SU-DHL-6 (cell line): ENCODE results near the gene HUWE1.
A peak's percentile ranks its signal among the peaks of the same experiment; 100 is the strongest.

Experiments
- H2AFZ ChIP-seq: fragments of 200-600 bp; sonication (generic); 2 replicates; pipeline ENCODE4 v1.6.1; 2014; ENCODE audit warnings: low read depth, mild to moderate bottlenecking, moderate library complexity, mixed read lengths, antibody characterized with exemption, low read length; ENCODE audit not compliant: severe bottlenecking
- H3F3A ChIP-seq: fragments of 200-600 bp; shearing (Covaris generic); 2 replicates; pipeline ENCODE4 v1.6.0; 2016; ENCODE audit warnings: antibody characterized with exemption, mild to moderate bottlenecking; ENCODE audit not compliant: insufficient read depth
- H3K27ac ChIP-seq: fragments of 200-600 bp; sonication (generic); 2 replicates; pipeline ENCODE4 v1.5.1; 2016; ENCODE audit warnings: low read depth, mild to moderate bottlenecking, low read length, moderate library complexity, mixed read lengths
- H3K27me3 ChIP-seq: fragments of 200-600 bp; sonication (generic), shearing (Covaris generic); 2 replicates; pipeline ENCODE4 v1.6.0; 2014; ENCODE audit warnings: mild to moderate bottlenecking, low read length
- H3K36me3 ChIP-seq: fragments of 200-600 bp; sonication (generic); 2 replicates; pipeline ENCODE4 v1.6.1; 2014; ENCODE audit warnings: mild to moderate bottlenecking, low read length, mixed read lengths
- H3K4me2 ChIP-seq: fragments of 300-600, 200-600 bp; shearing (Covaris generic), sonication (generic); 2 replicates; pipeline ENCODE4 v1.6.0; 2014; ENCODE audit warnings: low read length, low read depth, mild to moderate bottlenecking; ENCODE audit not compliant: poor library complexity, severe bottlenecking
- H3K4me3 ChIP-seq: fragments of 200-600 bp; sonication (generic); 2 replicates; pipeline ENCODE4 v1.5.1; 2014; ENCODE audit warnings: antibody characterized with exemption, low read length, mild to moderate bottlenecking, mixed read lengths; ENCODE audit not compliant: insufficient read depth, poor library complexity, severe bottlenecking
- H3K79me2 ChIP-seq: fragments of 200-600 bp; sonication (generic); 2 replicates; pipeline ENCODE4 v1.6.1; 2014; ENCODE audit warnings: mild to moderate bottlenecking, low read length, moderate library complexity; ENCODE audit not compliant: insufficient read depth
- H3K9ac ChIP-seq: fragments of 200-600 bp; sonication (generic); 2 replicates; pipeline ENCODE4 v1.7.0; 2014; ENCODE audit warnings: mild to moderate bottlenecking, low read length
- H3K9me2 ChIP-seq: fragments of 200-600 bp; sonication (generic); replicated peaks from 2 replicates; pipeline ENCODE4 v1.6.1; 2014; ENCODE audit warnings: low read length; ENCODE audit not compliant: insufficient read depth
- H3K9me3 ChIP-seq: fragments of 200-600 bp; sonication (generic); 2 replicates; pipeline ENCODE4 v1.6.1; 2014; ENCODE audit warnings: low read length, mixed read lengths; ENCODE audit not compliant: insufficient read depth
- H4K20me1 ChIP-seq: fragments of 200-600 bp; sonication (generic); 2 replicates; pipeline ENCODE4 v1.6.1; 2014; ENCODE audit warnings: low read depth, mild to moderate bottlenecking, antibody characterized with exemption, low read length, moderate library complexity, mixed read lengths
- EZH2phosphoT487 ChIP-seq: fragments of 200-600 bp; sonication (generic), shearing (Covaris generic); conservative IDR thresholded peaks from 2 replicates; pipeline ENCODE4 v1.6.1; 2018; ENCODE audit warnings: mild to moderate bottlenecking, antibody characterized with exemption, low read length, moderate library complexity, mixed read lengths
- TF ChIP-seq, protein P1 (sequence below): fragments of 200-600 bp; sonication (generic); IDR thresholded peaks from one replicate; pipeline ENCODE4 v1.5.1; 2017; ENCODE audit warnings: antibody characterized with exemption, mild to moderate bottlenecking, low read length, moderate library complexity; ENCODE audit not compliant: insufficient read depth, poor library complexity, severe bottlenecking

Gene HUWE1

GRCh38 chrX:53685711-53686110 lies 808 bp downstream of the HUWE1 start:
- Histone ChIP-seq H2AFZ (peak overlapping the region; percentile 66), H3K9me3 (no peaks in the 10 kb centered on the region), H3K9me2 (no peaks in the 10 kb centered on the region), H3K36me3 (0 out of 2 replicates have a peak, but pooled peaks cover 7% of the 10 kb centered on the region), H3F3A (peaks cover 14% of the 10 kb centered on the region; the same call in 1 of the 2 replicates), H3K4me2 (peak overlapping the region; percentile 99), H3K27me3 (no peaks in the 10 kb centered on the region), H3K79me2 (peaks cover 46% of the 10 kb centered on the region), H3K27ac (peak overlapping the region; percentile 80), H3K4me3 (peak overlapping the region; percentile 68), H3K9ac (peak overlapping the region; percentile 97), H4K20me1 (no peaks in the 10 kb centered on the region; the same call in 1 of the 2 replicates)
- TF ChIP-seq EZH2phosphoT487 = no peak
- TF ChIP-seq, protein P1, sequence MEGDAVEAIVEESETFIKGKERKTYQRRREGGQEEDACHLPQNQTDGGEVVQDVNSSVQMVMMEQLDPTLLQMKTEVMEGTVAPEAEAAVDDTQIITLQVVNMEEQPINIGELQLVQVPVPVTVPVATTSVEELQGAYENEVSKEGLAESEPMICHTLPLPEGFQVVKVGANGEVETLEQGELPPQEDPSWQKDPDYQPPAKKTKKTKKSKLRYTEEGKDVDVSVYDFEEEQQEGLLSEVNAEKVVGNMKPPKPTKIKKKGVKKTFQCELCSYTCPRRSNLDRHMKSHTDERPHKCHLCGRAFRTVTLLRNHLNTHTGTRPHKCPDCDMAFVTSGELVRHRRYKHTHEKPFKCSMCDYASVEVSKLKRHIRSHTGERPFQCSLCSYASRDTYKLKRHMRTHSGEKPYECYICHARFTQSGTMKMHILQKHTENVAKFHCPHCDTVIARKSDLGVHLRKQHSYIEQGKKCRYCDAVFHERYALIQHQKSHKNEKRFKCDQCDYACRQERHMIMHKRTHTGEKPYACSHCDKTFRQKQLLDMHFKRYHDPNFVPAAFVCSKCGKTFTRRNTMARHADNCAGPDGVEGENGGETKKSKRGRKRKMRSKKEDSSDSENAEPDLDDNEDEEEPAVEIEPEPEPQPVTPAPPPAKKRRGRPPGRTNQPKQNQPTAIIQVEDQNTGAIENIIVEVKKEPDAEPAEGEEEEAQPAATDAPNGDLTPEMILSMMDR = no peak

DNA sequence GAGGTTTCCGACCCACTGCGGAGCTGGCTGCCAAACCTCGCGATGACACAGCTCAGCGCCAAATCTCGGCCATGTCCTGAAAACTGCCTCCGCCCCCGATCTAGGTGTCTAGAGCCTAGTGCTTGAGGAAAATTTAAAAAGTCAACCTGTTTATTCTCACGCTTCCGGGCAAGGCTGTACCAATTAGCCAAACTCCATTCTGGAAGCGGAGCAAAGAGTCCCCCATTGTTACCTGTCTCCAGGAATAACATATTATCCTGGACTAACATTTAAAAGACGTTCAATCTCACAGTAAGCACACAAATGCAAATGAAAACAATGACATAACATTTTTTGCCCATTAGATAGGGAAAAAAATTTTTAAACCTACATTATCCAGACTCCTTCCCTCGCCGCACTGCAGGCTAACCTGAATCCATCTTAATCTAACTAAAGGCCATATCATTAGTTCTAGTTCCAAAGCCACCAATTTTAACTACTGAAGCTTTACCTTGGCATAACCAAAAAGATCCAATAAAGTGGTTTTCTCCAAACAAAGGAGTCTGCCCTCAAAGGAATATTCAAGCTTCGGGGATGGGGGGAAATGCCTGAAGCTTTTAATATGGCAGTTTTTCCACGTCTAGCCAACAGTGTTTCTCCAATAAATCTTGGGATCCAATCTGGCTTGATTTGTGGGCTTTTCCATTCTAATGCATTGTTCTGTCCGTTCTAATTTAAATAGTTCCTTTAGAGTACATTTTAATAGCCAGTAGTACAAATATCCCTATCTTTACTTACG lies 1.9 kb downstream of the HUWE1 start:
- H3K9me3 ChIP-seq = no peaks in the 10 kb centered on the region
- H3K27ac ChIP-seq = peak overlapping the region; percentile 80
- peak overlapping the region; percentile 97 for H3K9ac ChIP-seq
- peaks cover 14% of the 10 kb centered on the region; the same call in 1 of the 2 replicates for H3F3A ChIP-seq
- peaks cover 16% of the 10 kb centered on the region; the same call in 1 of the 2 replicates for H3K36me3 ChIP-seq
- peak overlapping the region; percentile 68 for H3K4me3 ChIP-seq
- peaks cover 57% of the 10 kb centered on the region for H3K79me2 ChIP-seq
- H2AFZ ChIP-seq = peak overlapping the region; percentile 68
- H3K27me3 ChIP-seq = no peaks in the 10 kb centered on the region
- H4K20me1 ChIP-seq = peaks cover 7% of the 10 kb centered on the region; the same call in 1 of the 2 replicates
- H3K4me2 ChIP-seq = peak overlapping the region; percentile 99
- TF ChIP-seq EZH2phosphoT487 = no peak
- no peaks in the 10 kb centered on the region for H3K9me2 ChIP-seq

GRCh38 chrX:53683556-53684414 lies 2.7 kb downstream of the HUWE1 start:
- Histone ChIP-seq H3K27me3 (no peaks in the 10 kb centered on the region), H3K4me3 (peak overlapping the region; percentile 91), H3K9me3 (no peaks in the 10 kb centered on the region), H2AFZ (no peak overlapping the region), H4K20me1 (peaks cover 7% of the 10 kb centered on the region; the same call in 1 of the 2 replicates), H3K79me2 (peaks cover 65% of the 10 kb centered on the region), H3K36me3 (peaks cover 17% of the 10 kb centered on the region; the same call in 1 of the 2 replicates), H3K9me2 (no peaks in the 10 kb centered on the region), H3K27ac (peak overlapping the region; percentile 78), H3K4me2 (peak overlapping the region; percentile 88), H3F3A (peaks cover 14% of the 10 kb centered on the region; the same call in 1 of the 2 replicates), H3K9ac (peak overlapping the region; percentile 97)
- TF ChIP-seq, protein P1 = no peak
- TF ChIP-seq EZH2phosphoT487 = no peak
